Endothelial cell of umbilical vein (primary cell): ENCODE measurements around the gene PHC1. TPM values are rescaled to one million over a fixed set of nuclear protein-coding genes. Genes with fewer than 3 reads are reported as not detected.

ENCODE experiments used
- BruUV-seq: library from RNA; stranded (reverse); fragments of 400-500 nt; replicated peaks from 2 replicates; lab custom pipeline; 2021; lab: Mats Ljungman, UMichigan
- CTCF ChIA-PET: fragments of 300-600, 350-600 bp; sonication (Branson Sonifier 250); formaldehyde crosslinking; loops from one replicate; lab custom pipeline; 2021; ENCODE audit warnings: antibody characterized with exemption, inconsistent platforms; lab: Charles Lee
- POLR2A ChIA-PET: fragments of 300-600, 350-600 bp; sonication (Branson Sonifier 250); formaldehyde crosslinking; loops from one replicate; lab custom pipeline; 2021; ENCODE audit warnings: antibody characterized with exemption, inconsistent platforms; lab: Charles Lee
- DNase-seq: peaks from one replicate; pipeline ENCODE4 v3.0.0-alpha.2; 2011; ENCODE audit warnings: low read depth, low spot score
- FAIRE-seq: peaks from 2 replicates; lab custom pipeline; 2011; peaks lifted over from hg19 to GRCh38; lab: Jason Lieb, UNC
- H2AFZ ChIP-seq: 2 replicates; pipeline ENCODE4 v1.6.0; 2012; ENCODE audit warnings: low read depth, low read length, control low read depth, inconsistent platforms
- H3K27ac ChIP-seq: 2 replicates; pipeline ENCODE4 v1.5.1; 2011; ENCODE audit warnings: low read depth, mild to moderate bottlenecking, control low read depth, low read length, moderate library complexity; ENCODE audit not compliant: insufficient read depth
- H3K27me3 ChIP-seq, 2 experiments: 2 replicates each; pipeline versions ENCODE4 v1.6.0 to v1.6.1; 2011; ENCODE audit warnings: low read length in 2 of 2, mixed read lengths in 1 of 2; ENCODE audit not compliant: control insufficient read depth in 2 of 2, insufficient read depth in 2 of 2
- H3K36me3 ChIP-seq, 2 experiments: 2 replicates in 1 of 2; 3 replicates in 1 of 2; pipeline ENCODE4 v1.5.1; 2011; ENCODE audit warnings: low read length in 2 of 2, mild to moderate bottlenecking in 1 of 2, moderate library complexity in 1 of 2; ENCODE audit not compliant: control insufficient read depth in 2 of 2, insufficient read depth in 2 of 2; ENCODE audit errors: extremely low read depth in 1 of 2
- H3K4me1 ChIP-seq: 3 replicates; pipeline ENCODE4 v1.5.1; 2011; ENCODE audit warnings: mild to moderate bottlenecking, low read length; ENCODE audit not compliant: control insufficient read depth, insufficient read depth; ENCODE audit errors: extremely low read depth
- H3K4me2 ChIP-seq: 2 replicates; pipeline ENCODE4 v1.6.1; 2011; ENCODE audit warnings: low read length, control low read depth, mixed read lengths; ENCODE audit not compliant: insufficient read depth
- H3K4me3 ChIP-seq, 3 experiments: fragments of 200-600 bp in 1 of 3; sonication (generic), shearing (Covaris generic) in 1 of 3; replicated peaks in 1 of 3; 2 replicates each; pipeline ENCODE4 v1.5.1; 2011 to 2016; ENCODE audit warnings: control low read depth in 3 of 3, low read length in 3 of 3, mild to moderate bottlenecking in 2 of 3, inconsistent platforms in 1 of 3, low read depth in 1 of 3, moderate library complexity in 1 of 3; ENCODE audit not compliant: insufficient read depth in 1 of 3
- H3K79me2 ChIP-seq: 2 replicates; pipeline ENCODE4 v1.6.0; 2012; ENCODE audit warnings: low read length, inconsistent platforms; ENCODE audit not compliant: control insufficient read depth, insufficient read depth
- H3K9ac ChIP-seq: replicated peaks from 2 replicates; pipeline ENCODE3; 2011; ENCODE audit warnings: low read length, control low read depth; ENCODE audit not compliant: insufficient read depth; ENCODE audit errors: extremely low read depth
- H3K9me1 ChIP-seq: replicated peaks from 3 replicates; pipeline ENCODE4 v1.6.0; 2011; ENCODE audit warnings: mild to moderate bottlenecking, low read length; ENCODE audit not compliant: control insufficient read depth, insufficient read depth; ENCODE audit errors: extremely low read depth
- H3K9me3 ChIP-seq: replicated peaks from 2 replicates; pipeline ENCODE4 v1.5.1; 2012; ENCODE audit warnings: low read length, inconsistent platforms; ENCODE audit not compliant: control insufficient read depth, insufficient read depth
- H4K20me1 ChIP-seq: replicated peaks from 2 replicates; pipeline ENCODE3; 2011; ENCODE audit warnings: mild to moderate bottlenecking, low read length; ENCODE audit not compliant: control insufficient read depth, insufficient read depth; ENCODE audit errors: extremely low read depth
- EZH2 ChIP-seq: IDR thresholded peaks from 2 replicates; pipeline ENCODE4 v1.6.1; 2012; ENCODE audit warnings: borderline replicate concordance, low read depth, mild to moderate bottlenecking, moderate library complexity, low read length, inconsistent platforms; ENCODE audit not compliant: severe bottlenecking
- FOS ChIP-seq: IDR thresholded peaks from 2 replicates; pipeline ENCODE4 v1.6.1; 2011; ENCODE audit warnings: mild to moderate bottlenecking, low read length, moderate library complexity, borderline replicate concordance; ENCODE audit not compliant: insufficient read depth
- GATA2 ChIP-seq: IDR thresholded peaks from 2 replicates; pipeline ENCODE4 v1.7.0; 2011; ENCODE audit warnings: low read depth, mild to moderate bottlenecking, moderate library complexity, mixed read lengths, low read length; ENCODE audit not compliant: insufficient read length, insufficient read depth
- JUN ChIP-seq: IDR thresholded peaks from 2 replicates; pipeline ENCODE4 v1.6.1; 2011; ENCODE audit warnings: borderline replicate concordance, low read depth; ENCODE audit not compliant: insufficient read length, insufficient read depth
- MYC ChIP-seq: IDR thresholded peaks from one replicate; pipeline ENCODE4 v1.6.1; 2011; ENCODE audit warnings: mild to moderate bottlenecking, low read depth, low read length
- POLR2A ChIP-seq: IDR thresholded peaks from 2 replicates; pipeline ENCODE4 v1.6.1; 2012; ENCODE audit warnings: low read depth, mild to moderate bottlenecking, control low read depth, low read length
- POLR2AphosphoS5 ChIP-seq: IDR thresholded peaks from 2 replicates; pipeline ENCODE4 v1.6.1; 2012; ENCODE audit warnings: low read depth, mild to moderate bottlenecking, control low read depth, low read length, moderate library complexity; ENCODE audit not compliant: insufficient read depth
- dilution Hi-C: fragments of 300-500 bp; cut with MboI; formaldehyde crosslinking; loops from one replicate; pipeline ENCODE4 v1.15.0; 2019; ENCODE audit warnings: low sequenced_read_pairs; ENCODE audit not compliant: extremely low pct_ligation_motif_present
- intact Hi-C: fragments of 100-400 bp; cut with micrococcal nuclease; formaldehyde crosslinking; loops from one replicate; pipeline ENCODE4 v1.10.0; 2022
- polyA plus RNA-seq, 4 experiments: library from polyadenylated mRNA; depleted of rRNA in 3 of 4; stranded (reverse) in 3 of 4; unstranded in 1 of 4; fragments of >200 nt; gene quantifications; 2 replicates each; pipeline versions ENCODE4 v1.2.1 to v1.2.3, GENCODE V29; 2011 to 2012; ENCODE audit warnings: missing spikeins in 1 of 4
- total RNA-seq: library from RNA; stranded (reverse); gene quantifications from 2 replicates; pipeline ENCODE4 v1.2.3, GENCODE V29; 2021
- TF ChIP-seq, protein P1 (sequence below): IDR thresholded peaks from 2 replicates; pipeline ENCODE4 v1.6.1; 2011; ENCODE audit not compliant: insufficient read depth, insufficient read length
- TF ChIP-seq, protein P2 (sequence below), 2 donors: IDR thresholded peaks; 1 replicate in 1 of 2; 2 replicates in 1 of 2; pipeline ENCODE4 v1.5.1; 2011; ENCODE audit warnings: low read length in 2 of 2, mild to moderate bottlenecking in 2 of 2, moderate library complexity in 2 of 2, control low read depth in 1 of 2, inconsistent platforms in 1 of 2, low read depth in 1 of 2; ENCODE audit not compliant: insufficient read depth in 1 of 2; ENCODE audit errors: extremely low read depth in 1 of 2

Gene PHC1
- total and polyA plus RNA-seq, 2 donors (not counting 3 experiments of a cell fraction or from before 2014, with no cell fraction given) = 37.3 to 66.3 TPM

GRCh38 chr12:8913702-8914032, 642 bp upstream of the PHC1 start:
- no peak for FAIRE-seq
- no peaks in the 10 kb centered on the region for H3K27me3 ChIP-seq
- H3K4me2 ChIP-seq = peak overlapping the region; percentile 94
- no peak for DNase-seq
- intact Hi-C loops = loop anchor here (1.0 kb wide), 1 partner anchor 126 kb away; no protein-coding TSS in a partner anchor
- peak overlapping the region; percentile 65 for H3K27ac ChIP-seq
- H3K9ac ChIP-seq = peak overlapping the region; percentile 69
- CTCF ChIA-PET = interaction anchor here (0.7 to 4.9 kb wide), 10 partner anchors 11 to 256 kb away, joined by 3 to 24 read pairs (median 4); partner anchors contain the start of genes M6PR and RIMKLB
- H3K4me1 ChIP-seq = peaks cover 18% of the 10 kb centered on the region
- peak overlapping the region; percentile 87 for H2AFZ ChIP-seq
- POLR2A ChIA-PET = interaction anchor here (0.5 kb wide), 1 partner anchor 134 kb away, joined by 3 read pairs; no protein-coding TSS in a partner anchor
- dilution Hi-C loops = no loop called here
- peaks cover 0 to 3% of the 10 kb centered on the region in 2 experiments for H3K36me3 ChIP-seq
- no peaks in the 10 kb centered on the region for H3K9me3 ChIP-seq
- H4K20me1 ChIP-seq = no peaks in the 10 kb centered on the region
- H3K79me2 ChIP-seq = no peaks in the 10 kb centered on the region
- peak overlapping the region; percentile 41 to 90 (median 75) for H3K4me3 ChIP-seq
- no peaks in the 10 kb centered on the region for H3K9me1 ChIP-seq
- TF ChIP-seq, protein P1, sequence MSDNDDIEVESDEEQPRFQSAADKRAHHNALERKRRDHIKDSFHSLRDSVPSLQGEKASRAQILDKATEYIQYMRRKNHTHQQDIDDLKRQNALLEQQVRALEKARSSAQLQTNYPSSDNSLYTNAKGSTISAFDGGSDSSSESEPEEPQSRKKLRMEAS = no peak
- no peak for TF ChIP-seq MYC
- no peak for TF ChIP-seq POLR2A
- TF ChIP-seq JUN = no peak
- TF ChIP-seq EZH2 = no peak
- TF ChIP-seq POLR2AphosphoS5 = no peak
- TF ChIP-seq, protein P2, sequence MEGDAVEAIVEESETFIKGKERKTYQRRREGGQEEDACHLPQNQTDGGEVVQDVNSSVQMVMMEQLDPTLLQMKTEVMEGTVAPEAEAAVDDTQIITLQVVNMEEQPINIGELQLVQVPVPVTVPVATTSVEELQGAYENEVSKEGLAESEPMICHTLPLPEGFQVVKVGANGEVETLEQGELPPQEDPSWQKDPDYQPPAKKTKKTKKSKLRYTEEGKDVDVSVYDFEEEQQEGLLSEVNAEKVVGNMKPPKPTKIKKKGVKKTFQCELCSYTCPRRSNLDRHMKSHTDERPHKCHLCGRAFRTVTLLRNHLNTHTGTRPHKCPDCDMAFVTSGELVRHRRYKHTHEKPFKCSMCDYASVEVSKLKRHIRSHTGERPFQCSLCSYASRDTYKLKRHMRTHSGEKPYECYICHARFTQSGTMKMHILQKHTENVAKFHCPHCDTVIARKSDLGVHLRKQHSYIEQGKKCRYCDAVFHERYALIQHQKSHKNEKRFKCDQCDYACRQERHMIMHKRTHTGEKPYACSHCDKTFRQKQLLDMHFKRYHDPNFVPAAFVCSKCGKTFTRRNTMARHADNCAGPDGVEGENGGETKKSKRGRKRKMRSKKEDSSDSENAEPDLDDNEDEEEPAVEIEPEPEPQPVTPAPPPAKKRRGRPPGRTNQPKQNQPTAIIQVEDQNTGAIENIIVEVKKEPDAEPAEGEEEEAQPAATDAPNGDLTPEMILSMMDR (IDR thresholded peaks at IDR 0.05; ENCODE audit: extremely low read depth in 1 of 2, insufficient read depth in 1 of 2, low read depth in 1 of 2, low read length in 2 of 2) = no peak
- no peak for TF ChIP-seq GATA2
- TF ChIP-seq FOS = no peak
- TSS peak; percentile 43 for BruUV-seq
